HL-60 (cell line): ENCODE data around the gene CASP12.

Source experiments
- CTCF ChIP-seq: IDR thresholded peaks from one replicate; pipeline ENCODE4 v1.5.1; 2011; ENCODE audit warnings: low read length, control low read depth, inconsistent platforms; ENCODE audit not compliant: insufficient read depth
- GABPA ChIP-seq: IDR thresholded peaks from 2 replicates; pipeline ENCODE4 v1.6.1; 2012; ENCODE audit warnings: low read depth
- POLR2AphosphoS5 ChIP-seq: IDR thresholded peaks from 2 replicates; pipeline ENCODE4 v1.6.1; 2012; ENCODE audit warnings: low read depth
- REST ChIP-seq: IDR thresholded peaks from 2 replicates; pipeline ENCODE4 v1.6.1; 2012; ENCODE audit warnings: low read depth; ENCODE audit not compliant: insufficient replicate concordance
- SPI1 ChIP-seq: IDR thresholded peaks from 2 replicates; pipeline ENCODE4 v1.6.1; 2012; ENCODE audit warnings: low read depth, mild to moderate bottlenecking, borderline replicate concordance

GRCh38 chr11:104843150-104843836 is 55.0 kb downstream of the CASP12 start:
- no peak for TF ChIP-seq REST
- TF ChIP-seq CTCF, result no peak
- TF ChIP-seq POLR2AphosphoS5, result no peak
- no peak for TF ChIP-seq GABPA
- TF ChIP-seq SPI1, result no peak
